GM10248 (cell line): ENCODE results near the gene NKD1.

ENCODE experiments used
- CTCF ChIA-PET: fragments of 300-600 bp; sonication (Branson Sonifier 250); formaldehyde crosslinking; extraction: SDS; loops from one replicate; lab custom pipeline; 2021; ENCODE audit warnings: antibody characterized with exemption; lab: Yijun Ruan, JAX
- POLR2A ChIA-PET: fragments of 350-650 bp; sonication (Branson Sonifier 250); formaldehyde crosslinking; extraction: SDS; loops from one replicate; lab custom pipeline; 2020; ENCODE audit warnings: antibody characterized with exemption; lab: Yijun Ruan, JAX
- DNase-seq: peaks from one replicate; pipeline ENCODE4 v3.0.0; 2012; ENCODE audit errors: extremely low spot score
- TF ChIP-seq, protein P1 (sequence below): IDR thresholded peaks from 2 replicates; pipeline ENCODE4 v1.5.1; 2012; ENCODE audit warnings: mild to moderate bottlenecking, low read depth; ENCODE audit errors: extremely low read depth, missing control alignments, control extremely low read depth

The NKD1 gene

DNA sequence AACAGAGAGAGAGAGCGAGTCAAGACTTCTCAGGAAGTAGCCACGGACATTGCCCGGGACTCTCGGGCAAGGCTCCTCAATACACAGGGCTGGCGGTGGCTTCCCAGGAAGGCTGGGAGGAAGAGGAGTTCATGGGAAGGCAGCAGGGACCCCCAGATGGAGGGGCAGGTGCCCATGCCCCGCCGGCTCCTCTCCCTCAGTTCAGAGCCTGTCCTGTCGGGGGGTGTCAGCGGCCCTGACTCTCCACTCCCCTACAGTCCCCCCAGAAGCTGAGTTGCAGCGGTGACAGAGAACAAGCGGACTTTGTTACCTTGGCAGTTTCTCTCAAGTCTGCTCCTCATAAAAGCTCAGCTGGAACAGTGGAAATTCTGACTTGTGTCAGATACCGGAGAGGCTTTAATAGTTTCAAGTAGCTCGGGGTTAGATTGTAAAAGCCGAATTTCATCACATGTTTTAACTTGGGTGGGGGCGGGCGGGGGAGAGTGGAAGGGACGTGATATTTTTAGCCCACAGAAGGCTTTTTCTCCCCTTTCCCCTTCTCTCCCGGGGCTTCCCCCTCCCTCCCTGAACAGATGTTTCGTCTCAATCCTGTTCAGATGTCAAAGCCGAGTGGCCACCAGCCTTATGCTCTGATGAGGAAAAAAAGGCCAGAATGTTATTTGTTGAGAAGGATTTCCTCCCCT is 65.2 kb downstream of the NKD1 start:
- no peak for DNase-seq
- CTCF ChIA-PET = interaction anchor here (1.3 to 3.1 kb wide), 3 partner anchors 24 to 193 kb away, joined by 3 to 14 read pairs (median 6); no protein-coding TSS in a partner anchor
- TF ChIP-seq, protein P1, sequence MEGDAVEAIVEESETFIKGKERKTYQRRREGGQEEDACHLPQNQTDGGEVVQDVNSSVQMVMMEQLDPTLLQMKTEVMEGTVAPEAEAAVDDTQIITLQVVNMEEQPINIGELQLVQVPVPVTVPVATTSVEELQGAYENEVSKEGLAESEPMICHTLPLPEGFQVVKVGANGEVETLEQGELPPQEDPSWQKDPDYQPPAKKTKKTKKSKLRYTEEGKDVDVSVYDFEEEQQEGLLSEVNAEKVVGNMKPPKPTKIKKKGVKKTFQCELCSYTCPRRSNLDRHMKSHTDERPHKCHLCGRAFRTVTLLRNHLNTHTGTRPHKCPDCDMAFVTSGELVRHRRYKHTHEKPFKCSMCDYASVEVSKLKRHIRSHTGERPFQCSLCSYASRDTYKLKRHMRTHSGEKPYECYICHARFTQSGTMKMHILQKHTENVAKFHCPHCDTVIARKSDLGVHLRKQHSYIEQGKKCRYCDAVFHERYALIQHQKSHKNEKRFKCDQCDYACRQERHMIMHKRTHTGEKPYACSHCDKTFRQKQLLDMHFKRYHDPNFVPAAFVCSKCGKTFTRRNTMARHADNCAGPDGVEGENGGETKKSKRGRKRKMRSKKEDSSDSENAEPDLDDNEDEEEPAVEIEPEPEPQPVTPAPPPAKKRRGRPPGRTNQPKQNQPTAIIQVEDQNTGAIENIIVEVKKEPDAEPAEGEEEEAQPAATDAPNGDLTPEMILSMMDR = no peak
- POLR2A ChIA-PET = no interaction called here

DNA sequence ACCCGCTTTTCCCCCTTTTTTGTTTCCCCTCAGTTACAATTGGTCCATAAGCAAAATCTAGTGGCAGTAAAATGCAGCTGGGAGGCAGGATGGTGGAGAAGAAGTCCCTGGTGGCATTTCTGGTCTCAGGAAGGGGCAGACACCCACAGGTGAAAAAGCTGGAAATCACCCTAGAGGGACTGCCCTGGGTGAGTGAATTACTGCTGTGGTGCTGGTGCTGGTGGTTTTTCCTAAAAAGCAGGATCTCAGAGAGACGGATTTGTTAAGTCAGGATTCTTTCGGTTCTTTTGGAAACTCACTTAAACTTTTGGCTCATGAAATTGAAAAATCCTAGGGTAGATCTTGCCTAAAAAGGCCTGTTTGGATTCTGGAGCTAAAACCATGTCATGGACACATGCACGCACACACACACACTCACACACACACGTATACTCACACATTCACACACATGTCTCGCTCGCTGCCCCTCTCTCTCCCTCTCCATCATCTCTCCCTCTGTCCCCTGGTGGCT is 65.8 kb downstream of the NKD1 start:
- CTCF ChIA-PET = interaction anchor here (1.3 to 3.1 kb wide), 5 partner anchors 10 to 589 kb away, joined by 3 to 14 read pairs (median 6); partner anchors contain the start of gene CNEP1R1
- no peak for DNase-seq
- POLR2A ChIA-PET = no interaction called here
- TF ChIP-seq, protein P1 = no peak

DNA sequence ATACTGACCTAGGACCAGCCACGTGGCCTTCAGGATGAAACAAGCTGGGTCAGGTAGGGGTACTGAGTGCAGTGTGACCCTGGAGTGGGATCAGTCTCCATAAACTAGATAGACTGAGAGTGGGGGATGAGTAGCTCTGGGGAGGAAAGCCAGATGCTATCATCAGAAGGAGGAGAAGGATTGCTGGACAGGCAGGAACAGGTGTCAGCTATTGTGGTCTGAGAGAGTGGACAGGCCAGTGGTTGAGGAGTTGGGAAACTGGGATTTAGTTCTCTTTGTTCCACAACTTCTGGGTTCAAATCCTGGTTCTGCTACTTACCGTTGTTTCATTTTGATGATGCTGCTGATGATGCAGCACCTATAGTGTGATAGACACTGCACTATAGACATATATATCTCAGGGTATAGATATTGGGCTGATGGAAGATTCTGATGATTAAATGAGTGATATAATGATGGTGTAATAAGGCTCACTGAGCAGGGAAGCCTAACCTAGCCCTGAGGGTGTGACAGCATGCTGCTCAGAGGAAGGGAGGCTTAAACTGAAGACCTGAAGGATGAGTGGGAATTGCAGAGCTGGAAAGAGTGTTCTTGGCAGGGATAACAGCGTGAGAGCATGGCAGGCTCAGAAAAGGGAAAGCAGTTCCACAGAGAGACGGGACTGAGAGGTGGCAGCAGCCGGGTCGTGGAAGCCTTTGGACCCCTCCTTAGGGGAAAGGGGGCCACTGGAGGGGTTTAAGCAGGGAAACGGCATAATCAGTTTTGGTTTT is 66.9 kb downstream of the NKD1 start:
- TF ChIP-seq, protein P1 = no peak
- DNase-seq = no peak
- CTCF ChIA-PET = interaction anchor here (1.6 to 3.1 kb wide), 4 partner anchors 9 to 590 kb away, joined by 3 to 14 read pairs (median 6); partner anchors contain the start of gene CNEP1R1
- POLR2A ChIA-PET = no interaction called here

DNA sequence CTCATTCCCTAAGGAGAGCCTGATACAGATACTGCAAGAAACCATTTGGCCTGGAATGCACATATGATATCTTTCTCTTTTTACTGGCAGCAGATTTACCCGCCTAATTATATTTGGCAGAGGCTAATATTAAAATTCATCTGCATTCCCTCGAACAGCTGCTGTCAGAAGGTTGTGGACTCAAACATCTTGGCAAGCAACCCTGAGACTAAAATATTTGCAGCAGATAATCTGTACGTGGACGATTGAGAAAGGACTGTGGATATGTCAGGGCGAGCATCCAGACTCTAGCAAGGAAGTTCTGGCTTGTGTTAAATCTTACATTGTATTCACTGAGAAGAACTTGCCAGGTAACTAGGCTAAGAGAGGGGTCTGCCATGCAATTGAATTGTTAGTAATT is 67.7 kb downstream of the NKD1 start:
- CTCF ChIA-PET = interaction anchor here (1.7 to 3.1 kb wide), 3 partner anchors 8 to 190 kb away, joined by 6 to 14 read pairs (median 6); no protein-coding TSS in a partner anchor
- POLR2A ChIA-PET = no interaction called here
- DNase-seq = no peak
- TF ChIP-seq, protein P1 = no peak

DNA sequence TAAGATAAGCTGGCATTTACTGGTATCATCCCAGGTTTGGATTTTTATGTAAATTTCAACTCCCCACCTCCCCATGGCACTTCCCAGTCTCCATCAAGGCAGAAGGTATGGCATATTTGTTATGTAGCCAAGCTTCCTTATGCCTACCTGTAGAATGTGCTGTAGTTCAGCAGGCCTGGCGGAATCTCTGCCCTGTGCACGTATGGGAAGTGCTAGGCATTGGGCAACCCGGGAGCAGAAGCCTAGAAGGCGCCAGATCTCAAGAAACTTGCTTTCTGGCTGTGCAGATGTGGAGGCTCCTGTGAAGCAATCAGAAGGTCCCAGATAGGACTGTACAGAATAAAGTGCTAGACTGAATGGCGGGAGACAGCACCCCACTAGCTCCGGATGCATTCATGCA is 68.2 kb downstream of the NKD1 start:
- DNase-seq = no peak
- CTCF ChIA-PET = interaction anchor here (3.1 kb wide), 1 partner anchor 190 kb away, joined by 14 read pairs; no protein-coding TSS in a partner anchor
- TF ChIP-seq, protein P1 = no peak
- POLR2A ChIA-PET = no interaction called here
